Panc1 (cell line): ENCODE results near the gene DSCAM. TPM values are rescaled to one million over a fixed set of nuclear protein-coding genes. Genes with fewer than 3 reads are reported as not detected.

ENCODE experiments used
- ATAC-seq: fragments of 200-7000 bp; cut with Tn5 transposase; 2 replicates; pipeline ENCODE4 v1.9.1; 2020; ENCODE audit warnings: mild to moderate bottlenecking, moderate library complexity
- BruUV-seq: library from RNA; stranded (reverse); fragments of 400-500 nt; replicated peaks from 2 replicates; lab custom pipeline; 2021; lab: Mats Ljungman, UMichigan
- CTCF ChIA-PET: fragments of 300-600 bp; sonication (Branson Sonifier 250); formaldehyde crosslinking; loops from one replicate; lab custom pipeline; 2022; ENCODE audit warnings: antibody characterized with exemption; lab: Charles Lee
- POLR2A ChIA-PET: fragments of 300-600 bp; sonication (Branson Sonifier 250); formaldehyde crosslinking; loops from one replicate; lab custom pipeline; 2022; ENCODE audit warnings: antibody characterized with exemption; lab: Charles Lee
- DNase-seq: peaks from one replicate; pipeline ENCODE4 v3.0.0-alpha.2; 2010; ENCODE audit warnings: low read depth, low spot score
- H3K27ac ChIP-seq: 2 replicates; pipeline ENCODE4 v1.5.1; 2011; ENCODE audit warnings: mild to moderate bottlenecking, low read length, inconsistent platforms
- H3K27me3 ChIP-seq: fragments of 200-500 bp; sonication (Bioruptor generic); 2 replicates; pipeline ENCODE4 v1.6.0; 2014; ENCODE audit warnings: low read length, inconsistent platforms; ENCODE audit not compliant: control insufficient read depth, insufficient read depth
- H3K36me3 ChIP-seq: fragments of 200-500 bp; sonication (Bioruptor generic); 2 replicates; pipeline ENCODE4 v1.5.1; 2014; ENCODE audit warnings: inconsistent platforms, mild to moderate bottlenecking, low read length, moderate library complexity; ENCODE audit not compliant: control insufficient read depth, insufficient read depth
- H3K4me1 ChIP-seq: 2 replicates; pipeline ENCODE4 v1.5.1; 2011; ENCODE audit warnings: inconsistent platforms, mild to moderate bottlenecking, low read length, moderate library complexity; ENCODE audit not compliant: control insufficient read depth, insufficient read depth
- H3K4me3 ChIP-seq, 2 experiments: 2 replicates each; pipeline ENCODE4 v1.5.1; 2011 to 2012; ENCODE audit warnings: low read depth in 2 of 2, low read length in 2 of 2, mild to moderate bottlenecking in 2 of 2, inconsistent platforms in 1 of 2, moderate library complexity in 1 of 2
- H3K9me3 ChIP-seq: fragments of 200-500 bp; sonication (Bioruptor generic); 2 replicates; pipeline ENCODE4 v1.5.1; 2014; ENCODE audit warnings: low read depth, mild to moderate bottlenecking, inconsistent platforms, low read length, moderate library complexity; ENCODE audit not compliant: control insufficient read depth, insufficient read depth
- CTCF ChIP-seq: fragments of 450-650 bp; IDR thresholded peaks from 2 replicates; pipeline ENCODE4 v1.5.1; 2017; ENCODE audit warnings: mild to moderate bottlenecking
- POLR2AphosphoS5 ChIP-seq: IDR thresholded peaks from 2 replicates; pipeline ENCODE4 v1.6.1; 2012; ENCODE audit warnings: mild to moderate bottlenecking, low read depth, low read length, moderate library complexity
- REST ChIP-seq, 2 experiments: IDR thresholded peaks; 2 replicates each; pipeline ENCODE4 v1.6.1; 2011 to 2012; ENCODE audit warnings: low read depth in 2 of 2, control low read depth in 1 of 2, low read length in 1 of 2, mild to moderate bottlenecking in 1 of 2, moderate library complexity in 1 of 2; ENCODE audit not compliant: insufficient read depth in 1 of 2
- SIN3A ChIP-seq: IDR thresholded peaks from 2 replicates; pipeline ENCODE4 v1.6.1; 2012; ENCODE audit warnings: low read depth, mild to moderate bottlenecking, low read length, moderate library complexity, borderline replicate concordance; ENCODE audit not compliant: insufficient read depth
- TCF7L2 ChIP-seq: IDR thresholded peaks from 2 replicates; pipeline ENCODE4 v1.6.1; 2011; ENCODE audit warnings: mild to moderate bottlenecking, low read depth, low read length, inconsistent platforms
- in situ Hi-C: cut with HindIII; loops from 2 replicates; pipeline ENCODE4 v1.10.0; 2016; ENCODE audit warnings: low sequenced_read_pairs, low pct_unique_long_range_greater_than_20kb
- intact Hi-C: fragments of 100-400 bp; cut with micrococcal nuclease; formaldehyde crosslinking; loops from one replicate; pipeline ENCODE4 v1.10.0; 2022; ENCODE audit not compliant: unreplicated experiment
- total RNA-seq: library from RNA; stranded (reverse); gene quantifications from one replicate; pipeline ENCODE4 v1.2.1, GENCODE V29; 2021; ENCODE audit not compliant: unreplicated experiment

Gene DSCAM
- total RNA-seq, 1 experiment from 2014 or later, result not detected

DNA sequence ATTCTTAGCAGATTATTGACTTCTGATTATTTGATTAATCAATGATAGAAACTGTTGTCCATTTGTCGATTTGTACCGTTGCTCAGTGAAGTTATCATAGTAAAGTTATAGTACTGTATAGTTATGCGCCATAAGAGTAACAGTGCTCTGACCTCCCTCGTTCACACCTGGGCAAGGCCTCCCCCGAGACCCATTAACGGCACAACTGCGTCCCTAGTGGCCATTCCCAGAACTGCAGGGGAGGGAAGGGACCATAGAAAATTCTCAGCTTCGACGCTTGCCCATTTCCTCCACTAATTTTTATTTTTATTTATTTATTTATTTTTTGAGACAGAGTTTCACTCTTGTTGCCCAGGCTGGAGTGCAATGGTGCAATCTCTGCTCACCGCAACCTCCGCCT lies 334.4 kb downstream of the DSCAM start:
- DNase-seq (no peak), ATAC-seq (no peak)
- BruUV-seq, result no TSS peak
- ChIA-PET POLR2A (no interaction called here), CTCF (no interaction called here)
- H3K36me3 ChIP-seq, result no peaks in the 10 kb centered on the region
- H3K27ac ChIP-seq, result no peak overlapping the region
- no peaks in the 10 kb centered on the region for H3K4me1 ChIP-seq
- no peaks in the 10 kb centered on the region for H3K9me3 ChIP-seq
- intact Hi-C loops, result no loop called here
- no peaks in the 10 kb centered on the region for H3K27me3 ChIP-seq
- in situ Hi-C loops, result no loop called here
- TF ChIP-seq CTCF, result peak; percentile 72
- no peak for TF ChIP-seq TCF7L2
- no peak for TF ChIP-seq REST (IDR thresholded peaks at IDR 0.05; ENCODE audit: insufficient read depth in 1 of 2, low read depth in 2 of 2, low read length in 1 of 2)
- no peak overlapping the region for H3K4me3 ChIP-seq

- peak; percentile 36 for DNase-seq
- BruUV-seq, result no TSS peak
- intact Hi-C loops (no loop called here), in situ Hi-C loops (no loop called here)
- POLR2A ChIA-PET, result no interaction called here
- H3K36me3 ChIP-seq, result no peaks in the 10 kb centered on the region
- H3K9me3 ChIP-seq, result no peaks in the 10 kb centered on the region
- ATAC-seq, result peak; percentile 95
- H3K27ac ChIP-seq, result no peak overlapping the region
- CTCF ChIA-PET, result no interaction called here
- no peaks in the 10 kb centered on the region for H3K4me1 ChIP-seq
- no peak overlapping the region for H3K4me3 ChIP-seq
- no peaks in the 10 kb centered on the region for H3K27me3 ChIP-seq
- TF ChIP-seq REST (IDR thresholded peaks at IDR 0.05; ENCODE audit: insufficient read depth in 1 of 2, low read depth in 2 of 2, low read length in 1 of 2) (no peak), POLR2AphosphoS5 (no peak), SIN3A (no peak), CTCF (no peak), TCF7L2 (no peak)
Measured at GRCh38 chr21:40507978-40508377, 339.0 kb downstream of the DSCAM start.
